KOPT-K1 (cell line): Measurements from ENCODE around the gene ZNF429.
A peak's percentile ranks its signal among the peaks of the same experiment; 100 is the strongest.
"Not testable (repeated sequence)": the region's sequence is repeated elsewhere in the genome, so short reads cannot be mapped to it uniquely, and the experiment has no call there.

Source experiments
- H3K27ac ChIP-seq: fragments of 200-600 bp; sonication (generic); 2 replicates; pipeline ENCODE4 v1.5.1; 2016; ENCODE audit warnings: antibody characterized with exemption, mild to moderate bottlenecking, low read depth, low read length; ENCODE audit not compliant: poor library complexity, severe bottlenecking
- H3K36me3 ChIP-seq: fragments of 200-600 bp; sonication (generic); 2 replicates; pipeline ENCODE4 v1.5.1; 2017; ENCODE audit warnings: antibody characterized with exemption, mild to moderate bottlenecking, low read length, moderate library complexity; ENCODE audit not compliant: insufficient read depth
- H3K9me3 ChIP-seq: fragments of 200-600 bp; sonication (generic); 2 replicates; pipeline ENCODE4 v1.5.1; 2017; ENCODE audit warnings: antibody characterized with exemption, low read length, mild to moderate bottlenecking; ENCODE audit not compliant: insufficient read depth, poor library complexity, severe bottlenecking

ZNF429 gene

GRCh38 chr19:21593502-21593901 is 88.1 kb downstream of the ZNF429 start:
- Histone ChIP-seq H3K36me3 (no peaks in the 10 kb centered on the region), H3K27ac (no peak overlapping the region), H3K9me3 (peaks cover 4% of the 10 kb centered on the region)

- Histone ChIP-seq H3K9me3 (peaks cover 4% of the 10 kb centered on the region), H3K27ac (no peak overlapping the region)
Observed at GRCh38 chr19:21593934-21594820, 88.8 kb downstream of the ZNF429 start.

GRCh38 chr19:21595185-21595584 is 89.8 kb downstream of the ZNF429 start:
- Histone ChIP-seq H3K9me3 (peaks cover 4% of the 10 kb centered on the region), H3K36me3 (no peaks in the 10 kb centered on the region), H3K27ac (no peak overlapping the region)

More at GRCh38 chr19:21593934-21594820, 88.8 kb downstream of the ZNF429 start:
- H3K36me3 ChIP-seq, result no peaks in the 10 kb centered on the region

- peaks cover 9% of the 10 kb centered on the region for H3K9me3 ChIP-seq
- H3K36me3 ChIP-seq, result no peaks in the 10 kb centered on the region
- H3K27ac ChIP-seq, result peak overlapping the region; percentile 91
Observed at GRCh38 chr19:21602082-21602658, 96.8 kb downstream of the ZNF429 start.

GRCh38 chr19:21602659-21603430 is 97.4 kb downstream of the ZNF429 start:
- H3K9me3 ChIP-seq, H3K36me3 ChIP-seq: not testable (repeated sequence)
- peak overlapping the region; percentile 91 for H3K27ac ChIP-seq

GRCh38 chr19:21603431-21604231 is 98.2 kb downstream of the ZNF429 start:
- peak overlapping the region; percentile 91 for H3K27ac ChIP-seq
- peaks cover 5% of the 10 kb centered on the region for H3K9me3 ChIP-seq
- no peaks in the 10 kb centered on the region for H3K36me3 ChIP-seq

GRCh38 chr19:21604351-21604926 is 99.0 kb downstream of the ZNF429 start:
- H3K27ac ChIP-seq, result peak overlapping the region; percentile 91
- peaks cover 5% of the 10 kb centered on the region for H3K9me3 ChIP-seq
- H3K36me3 ChIP-seq, result no peaks in the 10 kb centered on the region
